LNCaP clone FGC (cell line): ENCODE results near the gene ARMC10.
"Not testable (repeated sequence)": the region's sequence is repeated elsewhere in the genome, so short reads cannot be mapped to it uniquely, and the experiment has no call there.

Experiments
- DNase-seq: peaks from one replicate; pipeline ENCODE4 v3.0.0-alpha.2; 2011; ENCODE audit warnings: low read depth
- H3K4me3 ChIP-seq: 2 replicates; pipeline ENCODE4 v1.5.1; 2011; ENCODE audit warnings: mild to moderate bottlenecking, low read depth, low read length, control low read depth
- CTCF ChIP-seq: IDR thresholded peaks from 2 replicates; pipeline ENCODE4 v1.5.1; 2012; ENCODE audit warnings: mild to moderate bottlenecking; ENCODE audit not compliant: control insufficient read depth, insufficient read depth; ENCODE audit errors: extremely low read depth

ARMC10 gene

GRCh38 chr7:103097041-103097440 lies 22.1 kb downstream of the ARMC10 start:
- DNase-seq, result no peak
- no peak overlapping the region for H3K4me3 ChIP-seq
- TF ChIP-seq CTCF, result no peak

- DNase-seq, result no peak
- TF ChIP-seq CTCF, result no peak
Measured at GRCh38 chr7:103100348-103100747, 25.4 kb downstream of the ARMC10 start.

GRCh38 chr7:103101543-103101942 lies 26.6 kb downstream of the ARMC10 start:
- no peak for TF ChIP-seq CTCF
- H3K4me3 ChIP-seq, result no peak overlapping the region
- DNase-seq, result no peak

More at GRCh38 chr7:103100348-103100747, 25.4 kb downstream of the ARMC10 start:
- no peak overlapping the region for H3K4me3 ChIP-seq

GRCh38 chr7:103106005-103106702 lies 31.2 kb downstream of the ARMC10 start:
- no peak overlapping the region for H3K4me3 ChIP-seq
- TF ChIP-seq CTCF, result no peak
- DNase-seq, result no peak

GRCh38 chr7:103106703-103107070 lies 31.7 kb downstream of the ARMC10 start:
- H3K4me3 ChIP-seq, DNase-seq: not testable (repeated sequence)

- no peak for TF ChIP-seq CTCF
- H3K4me3 ChIP-seq, result no peak overlapping the region
- no peak for DNase-seq
Measured at GRCh38 chr7:103113164-103113563, 38.2 kb downstream of the ARMC10 start.

GRCh38 chr7:103114576-103115008 lies 39.7 kb downstream of the ARMC10 start:
- TF ChIP-seq CTCF, result no peak
- no peak for DNase-seq
- H3K4me3 ChIP-seq, result no peak overlapping the region
